ENCODE results near the gene PSMD9. TPM values are rescaled to one million over a fixed set of nuclear protein-coding genes. Genes with fewer than 3 reads are reported as not detected.

The PSMD9 gene
- total RNA-seq, 4 donors from 2014 or later = 44.7 to 102 (median 68.4) TPM

DNA sequence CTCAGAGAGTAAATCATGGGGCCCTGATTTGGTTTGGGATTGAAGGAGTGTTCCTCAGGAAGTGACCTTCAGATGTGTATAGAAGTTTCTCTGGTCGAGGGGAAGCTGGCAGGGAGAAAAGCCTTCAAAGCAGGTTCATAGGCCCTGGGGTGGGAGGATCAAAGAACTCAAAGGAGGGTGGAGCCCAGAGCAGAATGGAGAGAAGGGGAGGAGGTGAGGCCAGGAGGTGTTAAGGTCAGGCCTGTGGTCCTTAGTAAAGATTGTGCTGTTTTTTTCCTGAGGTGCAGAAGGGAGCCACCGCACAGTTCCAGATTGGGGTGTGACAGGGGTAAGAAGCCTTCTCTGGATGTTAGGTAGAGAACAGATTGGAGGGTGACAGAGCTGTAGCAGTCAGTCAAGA lies 20.1 kb downstream of the PSMD9 start:
- DNase-seq (ENCODE audit: low spot score in 2 of 2) = no peak
- Histone ChIP-seq H3K4me3 (no peak overlapping the region), H3K4me1 (no peaks in the 10 kb centered on the region), H3K27me3 (no peaks in the 10 kb centered on the region), H3K27ac (no peak overlapping the region), H3K9me3 (no peaks in the 10 kb centered on the region), H3K36me3 (peaks cover 81% of the 10 kb centered on the region)
- no peak for TF ChIP-seq POLR2A (IDR thresholded peaks at IDR 0.05)
- TF ChIP-seq EP300 (IDR thresholded peaks at IDR 0.05) = no peak
- no peak for TF ChIP-seq POLR2AphosphoS5 (IDR thresholded peaks at IDR 0.05)
- TF ChIP-seq, protein P1, sequence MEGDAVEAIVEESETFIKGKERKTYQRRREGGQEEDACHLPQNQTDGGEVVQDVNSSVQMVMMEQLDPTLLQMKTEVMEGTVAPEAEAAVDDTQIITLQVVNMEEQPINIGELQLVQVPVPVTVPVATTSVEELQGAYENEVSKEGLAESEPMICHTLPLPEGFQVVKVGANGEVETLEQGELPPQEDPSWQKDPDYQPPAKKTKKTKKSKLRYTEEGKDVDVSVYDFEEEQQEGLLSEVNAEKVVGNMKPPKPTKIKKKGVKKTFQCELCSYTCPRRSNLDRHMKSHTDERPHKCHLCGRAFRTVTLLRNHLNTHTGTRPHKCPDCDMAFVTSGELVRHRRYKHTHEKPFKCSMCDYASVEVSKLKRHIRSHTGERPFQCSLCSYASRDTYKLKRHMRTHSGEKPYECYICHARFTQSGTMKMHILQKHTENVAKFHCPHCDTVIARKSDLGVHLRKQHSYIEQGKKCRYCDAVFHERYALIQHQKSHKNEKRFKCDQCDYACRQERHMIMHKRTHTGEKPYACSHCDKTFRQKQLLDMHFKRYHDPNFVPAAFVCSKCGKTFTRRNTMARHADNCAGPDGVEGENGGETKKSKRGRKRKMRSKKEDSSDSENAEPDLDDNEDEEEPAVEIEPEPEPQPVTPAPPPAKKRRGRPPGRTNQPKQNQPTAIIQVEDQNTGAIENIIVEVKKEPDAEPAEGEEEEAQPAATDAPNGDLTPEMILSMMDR (IDR thresholded peaks at IDR 0.05) = no peak
- 66% methylated on average over 2 of the region's 2 CpGs for WGBS

DNA sequence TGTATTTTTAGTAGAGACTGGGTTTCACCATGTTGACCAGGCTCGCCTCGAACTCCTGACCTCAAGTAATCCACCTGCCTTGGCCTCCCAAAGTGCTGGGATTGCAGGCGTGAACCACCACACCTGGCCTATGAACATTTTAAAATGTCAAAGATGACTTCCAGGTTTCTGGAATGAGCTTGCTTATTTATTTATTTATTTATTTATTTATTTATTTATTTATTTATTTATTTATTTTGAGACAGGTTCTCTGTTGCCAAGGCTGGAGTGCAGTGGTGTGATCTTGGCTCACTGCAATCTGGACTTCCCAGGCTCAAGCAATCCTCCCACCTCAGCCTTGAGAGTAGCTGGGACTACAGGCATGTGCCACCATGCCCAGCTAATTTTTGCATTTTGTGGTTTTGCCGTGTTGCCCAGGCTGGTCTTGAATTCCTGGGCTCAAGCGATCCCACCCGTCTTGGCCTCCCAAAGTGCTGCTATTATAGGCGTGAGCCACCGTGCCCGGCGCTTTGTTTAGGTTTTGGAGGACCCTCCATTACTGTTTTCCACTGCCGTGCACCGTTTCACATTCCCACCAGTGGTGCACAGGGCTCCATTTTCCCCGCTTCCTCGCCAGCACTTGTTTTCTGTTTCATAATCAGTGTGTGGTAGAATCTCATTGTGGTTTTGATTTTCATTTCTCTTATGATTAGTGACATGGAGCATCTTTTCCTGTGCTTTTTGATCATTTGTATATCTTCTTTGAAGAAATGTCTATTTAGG lies 23.4 kb downstream of the PSMD9 start:
- H3K9me3 ChIP-seq = no peaks in the 10 kb centered on the region
- no peak overlapping the region for H3K4me3 ChIP-seq
- no peak for DNase-seq (ENCODE audit: low spot score in 2 of 2)
- no peak overlapping the region for H3K27ac ChIP-seq
- TF ChIP-seq POLR2AphosphoS5 (IDR thresholded peaks at IDR 0.05) = no peak
- no peak for TF ChIP-seq POLR2A (IDR thresholded peaks at IDR 0.05)
- TF ChIP-seq, protein P1 (IDR thresholded peaks at IDR 0.05) = no peak
- TF ChIP-seq EP300 (IDR thresholded peaks at IDR 0.05) = no peak
- H3K27me3 ChIP-seq = no peaks in the 10 kb centered on the region
- WGBS = 87% methylated on average over 14 of the region's 14 CpGs
- H3K36me3 ChIP-seq = peaks cover 82% of the 10 kb centered on the region
- H3K4me1 ChIP-seq = no peaks in the 10 kb centered on the region

DNA sequence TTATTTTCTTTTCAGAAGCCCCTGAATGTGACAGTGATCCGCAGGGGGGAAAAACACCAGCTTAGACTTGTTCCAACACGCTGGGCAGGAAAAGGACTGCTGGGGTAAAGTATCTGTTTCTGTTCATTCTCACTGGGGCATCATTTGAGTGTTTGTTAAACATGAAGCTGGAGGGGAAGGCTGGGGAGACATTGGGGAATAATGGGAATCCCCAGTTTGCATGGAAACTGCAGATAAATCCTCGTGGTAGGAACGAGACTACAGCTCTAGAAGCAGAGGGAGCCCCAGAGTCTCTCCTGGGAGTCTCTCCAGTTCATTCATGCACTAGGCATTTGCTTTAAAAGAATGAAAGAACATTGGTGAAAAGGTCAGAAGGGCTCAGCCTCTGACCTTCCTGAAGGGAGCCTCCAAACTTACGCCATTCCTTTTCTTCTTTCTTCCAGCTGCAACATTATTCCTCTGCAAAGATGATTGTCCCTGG lies 27.3 kb downstream of the PSMD9 start:
- DNase-seq (ENCODE audit: low spot score in 2 of 2) = no peak
- 71% methylated on average over 5 of the region's 5 CpGs for WGBS
- Histone ChIP-seq H3K36me3 (peaks cover 53% of the 10 kb centered on the region), H3K27me3 (no peaks in the 10 kb centered on the region), H3K27ac (no peak overlapping the region), H3K4me1 (peaks cover 11% of the 10 kb centered on the region), H3K4me3 (no peak overlapping the region), H3K9me3 (no peaks in the 10 kb centered on the region)
- no peak for TF ChIP-seq POLR2AphosphoS5 (IDR thresholded peaks at IDR 0.05)
- no peak for TF ChIP-seq POLR2A (IDR thresholded peaks at IDR 0.05)
- no peak for TF ChIP-seq EP300 (IDR thresholded peaks at IDR 0.05)
- TF ChIP-seq, protein P1 (IDR thresholded peaks at IDR 0.05) = no peak

- Histone ChIP-seq H3K4me3 (no peak overlapping the region), H3K9me3 (no peaks in the 10 kb centered on the region), H3K27ac (no peak overlapping the region), H3K4me1 (peaks cover 11% of the 10 kb centered on the region), H3K27me3 (no peaks in the 10 kb centered on the region), H3K36me3 (peaks cover 48% of the 10 kb centered on the region)
- DNase-seq (ENCODE audit: low spot score in 2 of 2) = no peak
- WGBS = 78% methylated on average over 7 of the region's 7 CpGs
- TF ChIP-seq, protein P1 (IDR thresholded peaks at IDR 0.05) = no peak
- TF ChIP-seq POLR2AphosphoS5 (IDR thresholded peaks at IDR 0.05) (no peak), POLR2A (IDR thresholded peaks at IDR 0.05) (no peak), EP300 (IDR thresholded peaks at IDR 0.05) (no peak)
Measured at GRCh38 chr12:121916719-121917118, 28.1 kb downstream of the PSMD9 start.

DNA sequence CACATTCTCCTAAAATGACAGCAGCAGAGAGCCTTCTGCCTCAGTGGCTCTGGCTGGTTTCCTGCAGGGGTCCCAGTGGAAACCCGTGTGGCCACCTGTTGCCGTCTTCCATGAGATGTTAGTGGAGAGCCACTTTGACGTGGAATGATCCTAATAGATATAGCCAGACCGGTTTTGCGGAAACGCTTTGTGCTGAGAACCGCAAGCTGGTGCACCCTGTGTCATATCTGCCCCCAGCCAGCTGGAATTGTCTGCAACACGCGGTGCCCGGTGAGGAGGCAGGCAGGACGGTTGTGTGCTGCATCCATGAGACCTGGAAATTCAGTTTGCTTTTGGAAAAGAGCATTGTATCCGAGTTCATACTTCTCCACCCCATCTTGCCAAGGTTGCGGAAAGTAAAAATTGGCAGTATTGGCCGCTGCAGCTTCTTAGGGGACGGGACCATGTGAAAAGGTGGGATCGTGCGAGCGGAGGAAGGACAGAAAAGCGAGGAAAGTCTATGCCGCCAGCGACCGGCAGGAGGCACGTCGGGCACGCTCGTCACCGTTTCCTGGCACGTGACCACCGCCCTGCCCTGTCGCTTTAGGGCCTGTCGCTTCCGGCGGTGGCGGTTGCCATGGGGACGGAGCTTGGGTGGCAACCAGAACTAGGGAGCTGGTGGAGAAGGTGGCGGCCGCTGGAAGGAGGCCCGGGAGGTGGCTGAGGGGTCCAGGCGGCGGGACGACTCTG lies 29.5 kb downstream of the PSMD9 start, which contains the start of gene CFAP251:
TSS of gene CFAP251 (plus strand) at position 643 of the 729 bp plus-strand sequence. CDS start 2,714 bp downstream, outside the sequence.
- peak; percentile 98 for DNase-seq (ENCODE audit: low spot score in 2 of 2)
- H3K27me3 ChIP-seq = no peaks in the 10 kb centered on the region
- TF ChIP-seq, protein P1 (IDR thresholded peaks at IDR 0.05) = peak; percentile 72 to 92
- TF ChIP-seq POLR2AphosphoS5 (IDR thresholded peaks at IDR 0.05) = peak in 1 of 3 donors; percentile 86
- TF ChIP-seq EP300 (IDR thresholded peaks at IDR 0.05) = no peak
- no peak for TF ChIP-seq POLR2A (IDR thresholded peaks at IDR 0.05)
- H3K27ac ChIP-seq = no peak within 1 kb of the TSS
- peaks cover 39% of the 10 kb centered on the region for H3K36me3 ChIP-seq
- H3K9me3 ChIP-seq = no peaks in the 10 kb centered on the region
- peak within 1 kb of the TSS; percentile 43 for H3K4me3 ChIP-seq
- 16% methylated on average over 27 of the region's 41 CpGs for WGBS
- peaks cover 11% of the 10 kb centered on the region for H3K4me1 ChIP-seq
